Epithelial cell of esophagus (primary cell): Measurements from ENCODE around the gene SERPINA5.

ENCODE experiments used
- DNase-seq: peaks from one replicate; pipeline ENCODE4 v3.0.0; 2010; ENCODE audit warnings: low read depth
- H3K4me3 ChIP-seq: 2 replicates; pipeline ENCODE4 v1.5.1; 2011; ENCODE audit warnings: mild to moderate bottlenecking, low read length, control low read depth
- CTCF ChIP-seq: IDR thresholded peaks from 2 replicates; pipeline ENCODE4 v1.5.1; 2011; ENCODE audit warnings: low read depth, mild to moderate bottlenecking, low read length, control low read depth, inconsistent platforms; ENCODE audit not compliant: insufficient read depth; ENCODE audit errors: missing control alignments

Gene SERPINA5

GRCh38 chr14:94594441-94594840, 13.2 kb downstream of the SERPINA5 start:
- no peak for DNase-seq
- no peak overlapping the region for H3K4me3 ChIP-seq
- no peak for TF ChIP-seq CTCF

- no peak for TF ChIP-seq CTCF
- DNase-seq, result no peak
- no peak overlapping the region for H3K4me3 ChIP-seq
These were observed 14.7 kb downstream of the SERPINA5 start for GRCh38 chr14:94595912-94596311.

- no peak for DNase-seq
- TF ChIP-seq CTCF, result no peak
- H3K4me3 ChIP-seq, result no peak overlapping the region
These were observed 15.1 kb downstream of the SERPINA5 start for GRCh38 chr14:94596361-94596760.

- H3K4me3 ChIP-seq, result no peak overlapping the region
- no peak for DNase-seq
- no peak for TF ChIP-seq CTCF
These were observed 16.6 kb downstream of the SERPINA5 start for GRCh38 chr14:94597788-94598187.

GRCh38 chr14:94598506-94598815, 17.2 kb downstream of the SERPINA5 start:
- no peak overlapping the region for H3K4me3 ChIP-seq
- TF ChIP-seq CTCF, result no peak
- DNase-seq, result no peak

- peak; percentile 96 for DNase-seq
- peak; percentile 13 for TF ChIP-seq CTCF
- H3K4me3 ChIP-seq, result no peak overlapping the region
These were observed 17.8 kb downstream of the SERPINA5 start for GRCh38 chr14:94598816-94599655.

GRCh38 chr14:94599656-94600004, 18.4 kb downstream of the SERPINA5 start:
- H3K4me3 ChIP-seq, result no peak overlapping the region
- no peak for TF ChIP-seq CTCF
- no peak for DNase-seq
